Right lobe of liver (tissue), 4 donors: ENCODE measurements around the gene SIK3.

Experiments
- CTCF ChIP-seq, 4 donors: fragments of 200-600 bp in 3 of 4; fragments of 450-650 bp in 1 of 4; IDR thresholded peaks; one replicate each; pipeline versions ENCODE4 v1.5.1 to v1.8.0; 2016 to 2022; ENCODE audit warnings: antibody characterized with exemption in 4 of 4, mild to moderate bottlenecking in 2 of 4
- POLR2A ChIP-seq: fragments of 450-650 bp; IDR thresholded peaks from one replicate; pipeline ENCODE4 v1.6.1; 2017; ENCODE audit warnings: antibody characterized with exemption, mild to moderate bottlenecking
- donor health status: DM: no; HTN: no; CAD: no.
- donor health status: DM: no; HTN: no; CAD: no.
- donor health status: DM: no; HTN: yes; CAD: no.

GRCh38 chr11:117089685-117090084 is 8.5 kb downstream of the SIK3 start:
- TF ChIP-seq CTCF (IDR thresholded peaks at IDR 0.05) (no peak), POLR2A (no peak)
